ENCODE results near the gene SLC7A1.

Gene SLC7A1

GRCh38 chr13:29537736-29538651, 57.5 kb downstream of the SLC7A1 start:
- DNase-seq, result no peak
- intact Hi-C loops (cut with DNase I), result no loop called here

GRCh38 chr13:29536853-29537252, 58.6 kb downstream of the SLC7A1 start:
- no peak for DNase-seq
- intact Hi-C loops (cut with DNase I), result no loop called here

DNA sequence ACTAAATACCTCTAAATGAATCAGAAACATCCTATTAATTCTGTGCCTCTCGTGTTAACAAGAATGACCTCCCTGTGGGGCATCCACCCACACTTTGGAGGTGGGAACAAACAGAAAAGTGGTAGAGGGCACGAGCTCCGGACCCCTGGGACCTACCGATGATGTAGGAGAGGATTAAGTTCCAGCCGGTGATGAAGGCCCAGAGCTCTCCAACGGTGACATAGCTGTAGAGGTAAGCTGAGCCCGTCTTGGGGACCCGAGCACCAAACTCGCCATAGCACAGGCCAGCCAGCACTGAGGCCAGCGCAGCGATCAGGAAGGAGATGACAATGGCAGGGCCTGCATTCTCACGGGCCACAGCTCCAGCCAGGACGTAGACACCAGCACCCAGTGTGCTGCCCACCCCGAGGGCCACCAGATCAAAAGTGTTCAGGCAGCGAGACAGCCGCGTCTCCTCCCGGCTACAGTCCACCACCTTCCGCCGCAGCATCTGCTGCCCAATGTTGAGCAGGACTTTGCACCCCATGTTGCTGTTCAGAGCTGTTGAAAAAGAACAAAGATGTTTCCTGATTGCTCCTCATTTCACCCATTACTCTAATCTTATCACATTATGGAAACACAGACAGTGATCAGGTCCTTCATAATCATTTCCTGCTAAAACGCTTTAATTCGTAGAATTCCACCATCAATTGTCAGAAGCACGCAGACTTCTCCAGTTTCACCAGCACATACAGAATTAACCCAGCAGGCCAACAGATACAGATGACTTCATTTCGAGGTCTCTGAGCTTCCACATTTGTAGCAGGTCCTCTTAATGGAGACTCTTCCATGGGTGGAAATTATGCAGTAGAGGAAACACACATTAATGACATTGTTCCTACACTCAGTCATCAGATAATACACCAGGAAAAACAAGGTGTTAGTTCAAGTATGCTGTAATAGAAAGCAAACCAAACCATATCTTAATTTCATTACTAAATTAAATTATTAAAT, 59.5 kb downstream of the SLC7A1 start:
- intact Hi-C loops (cut with DNase I), result no loop called here
- no peak for DNase-seq

- DNase-seq, result no peak
- intact Hi-C loops (cut with DNase I), result no loop called here
Measured at GRCh38 chr13:29534083-29534482, 61.4 kb downstream of the SLC7A1 start.

- intact Hi-C loops (cut with DNase I), result no loop called here
- no peak for DNase-seq
Measured at GRCh38 chr13:29532821-29533220, 62.7 kb downstream of the SLC7A1 start.

- DNase-seq, result no peak
- intact Hi-C loops (cut with DNase I), result no loop called here
Measured at GRCh38 chr13:29532116-29532515, 63.4 kb downstream of the SLC7A1 start.

DNA sequence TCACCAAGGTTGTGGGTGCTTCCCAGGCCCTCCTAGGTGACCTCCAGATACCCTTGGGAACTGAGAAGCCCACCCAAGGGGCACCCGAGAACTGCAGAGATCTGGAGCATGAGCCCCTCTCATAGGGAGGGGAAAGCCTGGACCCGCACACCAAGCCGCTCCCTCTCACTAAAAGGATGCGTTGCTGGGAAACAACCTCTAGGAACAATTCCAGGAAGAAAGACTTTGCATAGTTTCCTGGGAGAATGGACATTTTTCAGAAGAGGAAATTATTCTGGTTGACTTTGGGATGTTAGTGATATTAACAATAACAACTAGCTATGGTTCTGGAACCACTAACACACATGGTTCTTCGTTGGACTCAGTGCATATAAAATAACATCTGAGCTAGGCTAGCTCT, 64.6 kb downstream of the SLC7A1 start:
- no peak for DNase-seq
- intact Hi-C loops (cut with DNase I), result no loop called here

GRCh38 chr13:29529754-29530153, 65.7 kb downstream of the SLC7A1 start:
- intact Hi-C loops (cut with DNase I), result no loop called here
- DNase-seq, result no peak

GRCh38 chr13:29527916-29528315, 67.6 kb downstream of the SLC7A1 start:
- DNase-seq, result no peak
- intact Hi-C loops (cut with DNase I), result no loop called here

DNA sequence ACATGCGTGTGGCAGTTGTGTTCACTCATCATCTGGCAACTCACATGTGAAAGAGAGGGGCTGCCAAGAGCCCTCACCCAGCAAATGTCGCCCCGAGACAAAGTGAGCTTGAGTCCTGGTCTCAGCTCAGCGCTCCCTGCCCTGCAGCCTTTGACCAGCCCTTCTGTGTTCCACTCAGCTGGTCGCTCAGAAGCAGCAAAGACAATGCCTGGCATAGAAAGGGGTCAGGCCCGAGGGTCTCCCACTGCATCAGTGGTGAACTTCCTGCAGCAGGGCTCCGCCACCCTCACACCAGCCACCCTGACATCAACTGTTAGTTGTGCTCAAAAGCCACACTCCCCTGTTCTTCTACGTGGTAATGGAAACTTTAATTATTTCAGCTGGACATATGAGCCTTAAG, 68.0 kb downstream of the SLC7A1 start:
- intact Hi-C loops (cut with DNase I), result no loop called here
- no peak for DNase-seq

GRCh38 chr13:29526741-29527140, 68.7 kb downstream of the SLC7A1 start:
- intact Hi-C loops (cut with DNase I), result no loop called here
- no peak for DNase-seq

DNA sequence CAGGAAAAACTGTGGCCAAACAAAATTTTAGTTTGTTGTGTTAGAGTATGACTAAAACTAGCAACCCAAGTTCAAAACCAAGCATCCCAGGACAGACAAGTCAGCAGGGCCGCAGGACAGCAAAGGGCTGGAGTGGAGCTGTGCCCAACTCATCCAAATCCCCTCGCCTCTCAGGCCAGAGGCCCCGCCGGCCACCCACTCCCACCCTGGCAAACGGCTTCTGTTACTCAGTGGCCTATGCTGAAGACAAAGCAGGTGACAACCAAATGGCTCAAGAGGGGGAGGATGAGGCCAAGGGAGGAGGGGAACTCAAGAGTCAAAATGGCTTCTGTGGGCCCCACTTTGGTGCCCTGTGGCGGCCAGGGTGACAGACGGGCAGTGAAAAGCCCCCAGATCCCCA, 69.7 kb downstream of the SLC7A1 start:
- intact Hi-C loops (cut with DNase I), result no loop called here
- no peak for DNase-seq

GRCh38 chr13:29524641-29525040, 70.8 kb downstream of the SLC7A1 start:
- intact Hi-C loops (cut with DNase I), result no loop called here

GRCh38 chr13:29524176-29524575, 71.3 kb downstream of the SLC7A1 start:
- DNase-seq, result no peak
- intact Hi-C loops (cut with DNase I), result no loop called here

More at GRCh38 chr13:29524641-29525040, 70.8 kb downstream of the SLC7A1 start:
- DNase-seq, result no peak

GRCh38 chr13:29523199-29523961, 72.1 kb downstream of the SLC7A1 start:
- intact Hi-C loops (cut with DNase I), result no loop called here
- DNase-seq, result no peak

DNA sequence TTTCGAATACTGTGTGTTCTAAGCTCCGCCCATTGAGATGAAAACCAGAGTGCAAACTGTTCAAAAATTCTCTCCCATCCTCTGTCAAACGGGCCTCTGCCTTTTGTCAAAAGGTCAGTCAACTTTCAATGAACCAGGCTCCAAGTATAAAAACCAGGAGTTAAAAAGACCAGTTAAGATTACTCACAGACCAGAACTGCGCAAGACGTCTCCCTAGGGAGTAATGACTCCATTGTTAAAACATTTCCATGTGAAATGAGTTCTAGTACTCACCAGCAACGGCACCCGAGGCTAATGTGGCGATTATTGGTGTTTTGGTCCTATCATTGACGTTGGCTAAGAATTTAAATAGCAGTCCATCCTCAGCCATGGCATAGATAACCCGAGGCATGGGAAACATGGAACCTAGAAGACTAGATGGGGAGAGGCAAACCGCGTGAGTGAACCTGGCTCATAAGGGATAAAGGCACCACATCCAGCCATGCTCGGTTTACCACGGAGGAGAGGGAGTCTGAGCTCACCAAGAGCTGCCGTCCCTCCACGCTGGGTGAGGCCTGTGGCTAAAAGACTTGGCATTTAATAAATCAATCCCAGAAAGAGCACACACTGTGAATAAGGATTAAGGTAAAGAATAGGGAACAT, 73.3 kb downstream of the SLC7A1 start:
- no peak for DNase-seq
- intact Hi-C loops (cut with DNase I), result no loop called here

- intact Hi-C loops (cut with DNase I), result no loop called here
- no peak for DNase-seq
Measured at GRCh38 chr13:29521336-29521735, 74.2 kb downstream of the SLC7A1 start.

DNA sequence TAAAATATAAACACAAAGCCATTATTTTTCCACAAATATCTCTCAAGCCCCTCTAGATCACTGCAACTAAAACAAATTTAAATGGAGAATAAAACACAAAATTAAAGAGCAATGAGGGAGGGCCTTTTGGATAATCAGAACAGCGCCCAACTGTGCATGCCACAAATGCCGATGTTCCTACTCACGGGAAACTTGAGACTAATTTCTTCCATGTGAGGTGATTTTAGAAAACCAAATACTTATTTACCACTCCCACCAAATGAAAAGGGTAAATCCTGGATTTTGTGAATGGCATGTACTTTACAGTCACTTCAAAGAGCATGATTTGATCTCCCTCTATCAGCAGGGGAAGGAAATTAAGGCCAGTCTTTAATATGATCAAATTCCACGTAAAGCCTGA, 74.8 kb downstream of the SLC7A1 start:
- intact Hi-C loops (cut with DNase I), result no loop called here
- no peak for DNase-seq

DNA sequence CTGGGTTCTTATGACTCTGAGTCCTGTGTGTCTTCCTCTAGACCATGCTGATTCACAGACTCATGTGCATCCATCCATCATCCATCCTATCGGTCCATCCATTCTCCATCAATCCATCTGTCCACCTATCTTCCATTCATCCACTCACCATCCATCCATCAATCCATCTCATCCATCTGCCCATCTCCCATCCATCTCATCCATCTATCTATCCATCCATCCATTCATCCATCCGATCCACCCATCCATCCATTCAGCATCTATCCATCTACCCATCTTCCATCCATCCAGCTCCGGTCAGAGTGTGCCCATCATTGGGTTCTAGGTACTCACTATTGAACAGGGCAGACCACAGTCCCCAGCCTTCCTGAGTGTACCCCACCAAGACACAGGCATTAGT, 75.6 kb downstream of the SLC7A1 start:
- intact Hi-C loops (cut with DNase I), result no loop called here
- no peak for DNase-seq

Data from head of caudate nucleus (tissue), 42 donors.